ENCODE results near the gene NTRK2.

The NTRK2 gene

GRCh38 chr9:84722388-84722989 lies 53.0 kb downstream of the NTRK2 start:
- Histone ChIP-seq H3K36me3 (ENCODE audit: insufficient read depth, low read length) (no peaks in the 10 kb centered on the region), H3K4me2 (ENCODE audit: low read depth, low read length, poor library complexity, severe bottlenecking) (no peak overlapping the region), H2AFZ (ENCODE audit: low read length) (no peak overlapping the region), H3K27me3 (ENCODE audit: insufficient read depth, low read length, poor library complexity, severe bottlenecking) (no peaks in the 10 kb centered on the region), H4K20me1 (ENCODE audit: insufficient read depth, low read length, poor library complexity, severe bottlenecking) (no peaks in the 10 kb centered on the region), H3K9me3 (ENCODE audit: insufficient read depth, low read depth, low read length) (no peaks in the 10 kb centered on the region), H3K9me2 (replicated peaks; ENCODE audit: low read depth, low read length) (no peaks in the 10 kb centered on the region), H3K4me1 (ENCODE audit: insufficient read depth, low read length, poor library complexity, severe bottlenecking) (no peaks in the 10 kb centered on the region), H3K9ac (ENCODE audit: low read depth, low read length, poor library complexity, severe bottlenecking) (no peak overlapping the region), H3K4me3 (ENCODE audit: low read length, poor library complexity, severe bottlenecking) (no peak overlapping the region), H3K79me2 (ENCODE audit: insufficient read depth, low read length) (no peaks in the 10 kb centered on the region), H3F3A (ENCODE audit: low read depth) (no peaks in the 10 kb centered on the region)
- TF ChIP-seq EZH2phosphoT487 (IDR thresholded peaks at IDR 0.05; ENCODE audit: borderline replicate concordance): no peak
- no peak for TF ChIP-seq CTCF (conservative IDR thresholded peaks at IDR 0.05; ENCODE audit: low read length)

GRCh38 chr9:84723426-84723825 lies 53.9 kb downstream of the NTRK2 start:
- no peaks in the 10 kb centered on the region for H3K9me2 ChIP-seq (replicated peaks; ENCODE audit: low read depth, low read length)

GRCh38 chr9:84731696-84732095 lies 62.2 kb downstream of the NTRK2 start:
- Histone ChIP-seq H3F3A (ENCODE audit: low read depth) (no peaks in the 10 kb centered on the region), H3K27me3 (ENCODE audit: insufficient read depth, low read length, poor library complexity, severe bottlenecking) (no peaks in the 10 kb centered on the region), H2AFZ (ENCODE audit: low read length) (no peak overlapping the region)

More at GRCh38 chr9:84723426-84723825, 53.9 kb downstream of the NTRK2 start:
- Histone ChIP-seq H3K36me3 (ENCODE audit: insufficient read depth, low read length) (no peaks in the 10 kb centered on the region), H3K4me3 (ENCODE audit: low read length, poor library complexity, severe bottlenecking) (no peak overlapping the region), H3K9ac (ENCODE audit: low read depth, low read length, poor library complexity, severe bottlenecking) (no peak overlapping the region), H3K9me3 (ENCODE audit: insufficient read depth, low read depth, low read length) (no peaks in the 10 kb centered on the region), H3K4me1 (ENCODE audit: insufficient read depth, low read length, poor library complexity, severe bottlenecking) (no peaks in the 10 kb centered on the region), H3K4me2 (ENCODE audit: low read depth, low read length, poor library complexity, severe bottlenecking) (no peak overlapping the region), H4K20me1 (ENCODE audit: insufficient read depth, low read length, poor library complexity, severe bottlenecking) (no peaks in the 10 kb centered on the region), H2AFZ (ENCODE audit: low read length) (no peak overlapping the region), H3K27me3 (ENCODE audit: insufficient read depth, low read length, poor library complexity, severe bottlenecking) (no peaks in the 10 kb centered on the region), H3F3A (ENCODE audit: low read depth) (no peaks in the 10 kb centered on the region), H3K79me2 (ENCODE audit: insufficient read depth, low read length) (no peaks in the 10 kb centered on the region)
- TF ChIP-seq CTCF (conservative IDR thresholded peaks at IDR 0.05; ENCODE audit: low read length) (no peak), EZH2phosphoT487 (IDR thresholded peaks at IDR 0.05; ENCODE audit: borderline replicate concordance) (no peak)

More at GRCh38 chr9:84731696-84732095, 62.2 kb downstream of the NTRK2 start:
- TF ChIP-seq CTCF (conservative IDR thresholded peaks at IDR 0.05; ENCODE audit: low read length): no peak
- no peak for TF ChIP-seq EZH2phosphoT487 (IDR thresholded peaks at IDR 0.05; ENCODE audit: borderline replicate concordance)
- Histone ChIP-seq H3K4me2 (ENCODE audit: low read depth, low read length, poor library complexity, severe bottlenecking) (no peak overlapping the region), H4K20me1 (ENCODE audit: insufficient read depth, low read length, poor library complexity, severe bottlenecking) (no peaks in the 10 kb centered on the region), H3K9ac (ENCODE audit: low read depth, low read length, poor library complexity, severe bottlenecking) (no peak overlapping the region), H3K9me2 (replicated peaks; ENCODE audit: low read depth, low read length) (no peaks in the 10 kb centered on the region), H3K79me2 (ENCODE audit: insufficient read depth, low read length) (no peaks in the 10 kb centered on the region), H3K36me3 (ENCODE audit: insufficient read depth, low read length) (no peaks in the 10 kb centered on the region), H3K4me3 (ENCODE audit: low read length, poor library complexity, severe bottlenecking) (no peak overlapping the region), H3K4me1 (ENCODE audit: insufficient read depth, low read length, poor library complexity, severe bottlenecking) (no peaks in the 10 kb centered on the region), H3K9me3 (ENCODE audit: insufficient read depth, low read depth, low read length) (no peaks in the 10 kb centered on the region)

Measured in Loucy (cell line).